Transverse colon (tissue), 4 donors: ENCODE measurements around the gene TGFB2.
"Not testable (repeated sequence)": the region's sequence is repeated elsewhere in the genome, so short reads cannot be mapped to it uniquely, and the experiment has no call there.

Experiments
- CTCF ChIP-seq, 5 experiments: fragments of 200-600 bp in 3 of 5; fragments of 450-650 bp in 2 of 5; sonication (generic) in 3 of 5; IDR thresholded peaks; 1 replicate in 2 of 5; 2 replicates in 3 of 5; pipeline ENCODE4 v1.5.1; 2016 to 2017; ENCODE audit warnings: antibody characterized with exemption in 5 of 5, inconsistent platforms in 3 of 5, mild to moderate bottlenecking in 2 of 5, moderate library complexity in 1 of 5
- POLR2AphosphoS5 ChIP-seq, 3 donors: sonication (generic); formaldehyde crosslinking; IDR thresholded peaks; one replicate each; pipeline ENCODE4 v1.6.1; 2016; ENCODE audit warnings: antibody characterized with exemption in 3 of 3

- TF ChIP-seq CTCF, POLR2AphosphoS5 (IDR thresholded peaks at IDR 0.05): not testable (repeated sequence)
Observed at GRCh38 chr1:218320182-218320581, 25.0 kb upstream of the TGFB2 start.
